ENCODE measurements around the gene FLNB. TPM values are rescaled to one million over a fixed set of nuclear protein-coding genes. Genes with fewer than 3 reads are reported as not detected.

The FLNB gene
- total and polyA plus RNA-seq, 10 of the 15 experiments (the other 5 are each of a cell fraction or from before 2014, with no cell fraction given) = 13.6 to 51.8 (median 26.4) TPM

- H3K4me1 ChIP-seq (ENCODE audit: control insufficient read depth, insufficient read depth, low read length) = peaks cover 34% of the 10 kb centered on the region
- ChIA-PET POLR2A (interaction anchor here (0.6 kb wide), 1 partner anchor 381 kb away, joined by 5 read pairs; no protein-coding TSS in a partner anchor), RAD21 (ENCODE audit: unreplicated experiment) (no interaction called here), SMC1A (ENCODE audit: uncharacterized antibody, unreplicated experiment) (interaction anchor here (0.9 kb wide), 1 partner anchor 18 kb away, joined by 3 read pairs; no protein-coding TSS in a partner anchor), CTCF (no interaction called here)
- intact Hi-C loops (cut with micrococcal nuclease; ENCODE audit: unreplicated experiment) = no loop called here
- H3K79me2 ChIP-seq (ENCODE audit: control insufficient read depth, insufficient read depth, low read length) = no peaks in the 10 kb centered on the region
- WGBS (ENCODE audit: insufficient coverage, insufficient replicate concordance, low lambda C conversion rate, missing lambda C conversion rate) = 5% methylated on average over 1 of the region's 1 CpG
- TF ChIP-seq PML (IDR thresholded peaks at IDR 0.05; ENCODE audit: low read length) = no peak
- TF ChIP-seq SPI1 (IDR thresholded peaks at IDR 0.05; ENCODE audit: borderline replicate concordance, insufficient read depth, low read depth, low read length) = no peak
- no peak for TF ChIP-seq ETV6 (conservative IDR thresholded peaks at IDR 0.05 in 1 of 2, IDR thresholded peaks at IDR 0.05 in 1 of 2; ENCODE audit: borderline replicate concordance in 1 of 2, low read depth in 1 of 2)
- TF ChIP-seq, protein P1, sequence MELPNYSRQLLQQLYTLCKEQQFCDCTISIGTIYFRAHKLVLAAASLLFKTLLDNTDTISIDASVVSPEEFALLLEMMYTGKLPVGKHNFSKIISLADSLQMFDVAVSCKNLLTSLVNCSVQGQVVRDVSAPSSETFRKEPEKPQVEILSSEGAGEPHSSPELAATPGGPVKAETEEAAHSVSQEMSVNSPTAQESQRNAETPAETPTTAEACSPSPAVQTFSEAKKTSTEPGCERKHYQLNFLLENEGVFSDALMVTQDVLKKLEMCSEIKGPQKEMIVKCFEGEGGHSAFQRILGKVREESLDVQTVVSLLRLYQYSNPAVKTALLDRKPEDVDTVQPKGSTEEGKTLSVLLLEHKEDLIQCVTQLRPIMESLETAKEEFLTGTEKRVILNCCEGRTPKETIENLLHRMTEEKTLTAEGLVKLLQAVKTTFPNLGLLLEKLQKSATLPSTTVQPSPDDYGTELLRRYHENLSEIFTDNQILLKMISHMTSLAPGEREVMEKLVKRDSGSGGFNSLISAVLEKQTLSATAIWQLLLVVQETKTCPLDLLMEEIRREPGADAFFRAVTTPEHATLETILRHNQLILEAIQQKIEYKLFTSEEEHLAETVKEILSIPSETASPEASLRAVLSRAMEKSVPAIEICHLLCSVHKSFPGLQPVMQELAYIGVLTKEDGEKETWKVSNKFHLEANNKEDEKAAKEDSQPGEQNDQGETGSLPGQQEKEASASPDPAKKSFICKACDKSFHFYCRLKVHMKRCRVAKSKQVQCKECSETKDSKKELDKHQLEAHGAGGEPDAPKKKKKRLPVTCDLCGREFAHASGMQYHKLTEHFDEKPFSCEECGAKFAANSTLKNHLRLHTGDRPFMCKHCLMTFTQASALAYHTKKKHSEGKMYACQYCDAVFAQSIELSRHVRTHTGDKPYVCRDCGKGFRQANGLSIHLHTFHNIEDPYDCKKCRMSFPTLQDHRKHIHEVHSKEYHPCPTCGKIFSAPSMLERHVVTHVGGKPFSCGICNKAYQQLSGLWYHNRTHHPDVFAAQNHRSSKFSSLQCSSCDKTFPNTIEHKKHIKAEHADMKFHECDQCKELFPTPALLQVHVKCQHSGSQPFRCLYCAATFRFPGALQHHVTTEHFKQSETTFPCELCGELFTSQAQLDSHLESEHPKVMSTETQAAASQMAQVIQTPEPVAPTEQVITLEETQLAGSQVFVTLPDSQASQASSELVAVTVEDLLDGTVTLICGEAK (IDR thresholded peaks at IDR 0.05; ENCODE audit: borderline replicate concordance) = no peak
- TF ChIP-seq RFX5 (IDR thresholded peaks at IDR 0.05; ENCODE audit: low read depth, low read length) = no peak
- no peak for TF ChIP-seq POLR2AphosphoS2 (IDR thresholded peaks at IDR 0.05; ENCODE audit: low read depth, low read length)
- no peak for TF ChIP-seq RELA (IDR thresholded peaks at IDR 0.05; ENCODE audit: borderline replicate concordance, partially characterized antibody)
- no peak for TF ChIP-seq FOXK2 (IDR thresholded peaks at IDR 0.05)
- TF ChIP-seq SREBF2 (IDR thresholded peaks at IDR 0.05; ENCODE audit: low read length) = no peak
- no peak for TF ChIP-seq RBBP5 (conservative IDR thresholded peaks at IDR 0.05)
- no peak for TF ChIP-seq NBN (IDR thresholded peaks at IDR 0.05)
- TF ChIP-seq, protein P2, sequence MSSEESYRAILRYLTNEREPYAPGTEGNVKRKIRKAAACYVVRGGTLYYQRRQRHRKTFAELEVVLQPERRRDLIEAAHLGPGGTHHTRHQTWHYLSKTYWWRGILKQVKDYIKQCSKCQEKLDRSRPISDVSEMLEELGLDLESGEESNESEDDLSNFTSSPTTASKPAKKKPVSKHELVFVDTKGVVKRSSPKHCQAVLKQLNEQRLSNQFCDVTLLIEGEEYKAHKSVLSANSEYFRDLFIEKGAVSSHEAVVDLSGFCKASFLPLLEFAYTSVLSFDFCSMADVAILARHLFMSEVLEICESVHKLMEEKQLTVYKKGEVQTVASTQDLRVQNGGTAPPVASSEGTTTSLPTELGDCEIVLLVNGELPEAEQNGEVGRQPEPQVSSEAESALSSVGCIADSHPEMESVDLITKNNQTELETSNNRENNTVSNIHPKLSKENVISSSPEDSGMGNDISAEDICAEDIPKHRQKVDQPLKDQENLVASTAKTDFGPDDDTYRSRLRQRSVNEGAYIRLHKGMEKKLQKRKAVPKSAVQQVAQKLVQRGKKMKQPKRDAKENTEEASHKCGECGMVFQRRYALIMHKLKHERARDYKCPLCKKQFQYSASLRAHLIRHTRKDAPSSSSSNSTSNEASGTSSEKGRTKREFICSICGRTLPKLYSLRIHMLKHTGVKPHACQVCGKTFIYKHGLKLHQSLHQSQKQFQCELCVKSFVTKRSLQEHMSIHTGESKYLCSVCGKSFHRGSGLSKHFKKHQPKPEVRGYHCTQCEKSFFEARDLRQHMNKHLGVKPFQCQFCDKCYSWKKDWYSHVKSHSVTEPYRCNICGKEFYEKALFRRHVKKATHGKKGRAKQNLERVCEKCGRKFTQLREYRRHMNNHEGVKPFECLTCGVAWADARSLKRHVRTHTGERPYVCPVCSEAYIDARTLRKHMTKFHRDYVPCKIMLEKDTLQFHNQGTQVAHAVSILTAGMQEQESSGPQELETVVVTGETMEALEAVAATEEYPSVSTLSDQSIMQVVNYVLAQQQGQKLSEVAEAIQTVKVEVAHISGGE (CRISPR knock-in tag; IDR thresholded peaks at IDR 0.05) = no peak
- no peak for TF ChIP-seq CBFB (IDR thresholded peaks at IDR 0.05; ENCODE audit: low read depth)
- no peak for TF ChIP-seq BACH1 (IDR thresholded peaks at IDR 0.05; ENCODE audit: borderline replicate concordance)
- DNase-seq (ENCODE audit: low read depth, low spot score) (no peak), FAIRE-seq (no peak), ATAC-seq (no peak)
- no peak overlapping the region for H3K4me2 ChIP-seq (ENCODE audit: control insufficient read depth, insufficient read depth)
- H2AFZ ChIP-seq (ENCODE audit: control insufficient read depth, low read depth, low read length) = no peak overlapping the region; the same call in 1 of the 2 replicates
- in situ Hi-C loops (cut with MboI) = no loop called here
- no TSS peak for BruUV-seq (replicated peaks)
- no peak overlapping the region for H3K4me3 ChIP-seq
- H4K20me1 ChIP-seq (ENCODE audit: control insufficient read depth, insufficient read depth) = no peaks in the 10 kb centered on the region
- no peaks in the 10 kb centered on the region for H3K9me3 ChIP-seq (replicated peaks; ENCODE audit: control insufficient read depth, insufficient read depth, low read length)
- H3K27ac ChIP-seq (ENCODE audit: control insufficient read depth, insufficient read depth) = no peak overlapping the region
- no peaks in the 10 kb centered on the region for H3K36me3 ChIP-seq (ENCODE audit: control insufficient read depth in 2 of 2, insufficient read depth in 2 of 2, low read length in 1 of 2)
- H3K9ac ChIP-seq (ENCODE audit: control insufficient read depth, insufficient read depth, low read length) = no peak overlapping the region
- no peaks in the 10 kb centered on the region for H3K27me3 ChIP-seq (replicated peaks in 1 of 2; ENCODE audit: control insufficient read depth in 2 of 2, insufficient read depth in 2 of 2, low read length in 1 of 2)
Measured at GRCh38 chr3:57980416-57980815, 27.8 kb upstream of the FLNB start.

All from GM12878 (cell line).